Endometrium (tissue), 2 donors: ENCODE results near the gene ENDOG.
A peak's percentile ranks its signal among the peaks of the same experiment; 100 is the strongest.
"Not testable (repeated sequence)": the region's sequence is repeated elsewhere in the genome, so short reads cannot be mapped to it uniquely, and the experiment has no call there.

Experiments
- FAIRE-seq: peaks from 2 replicates; lab custom pipeline; 2012; peaks lifted over from hg19 to GRCh38; lab: Jason Lieb, UNC
- donor health status: control.
- donor health status: control.

ENDOG gene

GRCh38 chr9:128828719-128829452 lies 10.6 kb downstream of the ENDOG start:
- FAIRE-seq: no peak

DNA sequence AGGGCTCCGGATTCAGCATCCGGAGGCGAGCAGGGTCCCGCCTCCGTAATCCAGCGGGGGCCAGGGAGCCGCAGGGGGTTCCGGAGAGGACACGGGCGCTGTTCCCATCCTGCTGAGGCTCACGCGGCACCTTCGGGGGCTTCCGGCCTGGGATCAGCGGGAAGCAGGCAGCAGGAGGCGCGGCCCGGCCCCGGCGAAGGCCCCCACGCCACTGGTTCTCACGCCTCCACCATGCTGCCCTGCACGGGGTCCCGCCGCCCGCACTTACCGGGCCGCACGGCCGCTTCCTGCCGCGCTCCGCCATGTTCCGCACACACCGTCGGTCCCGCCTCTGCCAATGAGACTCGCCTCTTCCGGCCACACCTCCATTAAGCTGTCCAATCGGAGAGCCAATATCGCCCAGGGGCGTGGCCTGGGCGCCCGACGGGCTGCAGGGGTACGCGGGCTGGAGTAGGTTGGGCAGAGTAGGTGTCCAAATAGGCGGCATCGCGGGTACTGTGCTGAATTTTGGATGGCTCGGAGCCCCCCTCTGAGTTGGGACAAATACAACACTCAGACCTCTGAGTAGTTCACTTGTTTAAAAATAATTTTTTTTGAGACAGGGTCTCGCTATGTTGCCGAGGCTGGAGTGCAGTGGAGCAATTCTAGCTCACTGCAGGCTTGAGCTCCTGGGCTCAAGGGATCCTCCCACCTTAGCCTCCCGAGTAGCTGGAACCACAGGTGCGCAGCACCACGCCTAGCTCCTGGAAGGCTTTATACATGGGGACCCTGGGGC lies 11.4 kb downstream of the ENDOG start, which contains the start of gene SPOUT1:
Gene SPOUT1 (minus strand): TSS at position 318 of the 775 bp plus-strand sequence. CDS start 14 bp downstream, at position 304.
- FAIRE-seq: peak; percentile 33

DNA sequence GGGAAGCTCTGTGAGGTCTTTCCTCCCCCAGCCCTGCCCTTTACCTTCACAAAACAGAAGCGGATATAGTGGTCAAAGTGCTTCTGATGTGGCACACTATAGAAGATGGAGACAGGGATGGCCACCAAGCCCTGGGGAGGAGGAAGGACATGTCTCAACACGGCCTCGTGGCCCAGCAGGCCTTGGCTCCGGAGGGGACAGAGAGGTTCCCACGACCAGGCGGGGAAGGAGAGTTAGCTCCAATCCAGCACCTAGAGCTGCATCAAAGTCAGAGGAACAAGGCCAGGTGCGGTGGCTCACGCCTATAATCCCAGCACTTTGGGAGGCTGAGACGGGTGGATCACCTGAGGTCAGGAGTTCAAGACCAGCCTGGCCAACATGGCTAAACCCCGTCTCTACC lies 15.4 kb downstream of the ENDOG start:
- no peak for FAIRE-seq

DNA sequence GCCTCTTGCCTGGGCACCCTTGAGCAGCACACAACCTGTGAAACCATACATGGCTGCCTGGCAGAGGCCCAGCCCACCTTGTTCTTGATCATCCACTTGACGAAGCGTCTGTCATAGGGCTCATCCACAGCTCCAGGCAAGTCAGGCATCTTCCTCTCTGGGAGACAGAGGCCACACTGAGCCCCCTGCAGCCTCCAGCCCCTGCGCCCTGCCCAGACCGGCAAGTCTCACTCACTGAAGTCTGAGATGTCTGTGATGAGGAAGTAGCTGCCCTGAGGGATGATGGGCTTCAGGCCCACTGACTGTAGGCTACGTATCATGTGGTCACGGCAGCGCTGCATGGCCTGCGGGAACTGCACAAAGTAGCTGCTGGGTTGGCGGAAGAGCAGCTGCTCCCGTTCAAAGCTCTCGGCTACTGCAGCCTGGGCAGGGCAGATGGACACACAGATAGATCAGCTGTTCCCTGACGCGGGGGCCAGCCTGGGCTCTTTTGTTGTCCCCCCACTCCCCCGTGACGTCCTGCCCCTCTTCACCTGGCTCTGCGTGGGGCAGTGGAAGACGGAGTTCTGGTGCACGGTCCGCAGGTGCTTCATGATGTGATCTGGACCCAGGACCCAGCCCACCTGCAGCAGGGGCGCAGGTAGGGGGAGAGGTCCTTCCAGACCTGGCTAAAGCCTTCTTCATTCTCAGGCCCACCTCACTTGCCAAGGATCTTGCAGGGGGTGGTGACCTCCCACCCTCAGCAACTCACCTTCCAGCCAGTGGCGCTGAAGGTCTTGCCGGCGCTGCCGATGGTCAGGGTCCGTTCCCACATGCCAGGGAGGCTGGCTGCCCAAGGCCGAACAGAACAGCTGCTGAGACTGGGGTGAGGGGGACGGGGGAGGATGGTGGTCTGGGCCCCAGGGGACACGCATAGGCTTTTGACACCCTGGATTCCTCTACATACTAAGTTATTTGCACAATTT lies 17.2 kb downstream of the ENDOG start:
- FAIRE-seq: no peak

- no peak for FAIRE-seq
Observed at GRCh38 chr9:128836509-128837145, 18.3 kb downstream of the ENDOG start.

DNA sequence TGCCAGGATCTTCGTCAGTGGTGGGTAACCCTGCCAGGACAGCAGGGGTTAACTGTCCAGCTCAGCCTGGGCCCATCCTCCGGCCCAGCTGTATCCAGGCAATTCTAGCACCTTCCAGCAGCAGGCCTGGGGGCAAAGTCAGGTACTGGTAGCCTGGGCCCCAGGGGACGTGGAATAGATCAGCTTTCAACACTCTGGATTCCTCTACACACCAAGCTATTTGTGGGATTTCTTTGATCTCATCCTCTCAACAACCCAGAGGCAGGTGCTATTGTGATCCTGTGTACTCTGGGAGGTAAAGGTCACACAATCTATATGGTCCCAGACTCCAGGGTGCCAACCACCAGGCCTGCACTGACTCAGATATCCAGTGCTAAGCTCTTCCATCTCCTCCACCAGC lies 20.0 kb downstream of the ENDOG start:
- no peak for FAIRE-seq

DNA sequence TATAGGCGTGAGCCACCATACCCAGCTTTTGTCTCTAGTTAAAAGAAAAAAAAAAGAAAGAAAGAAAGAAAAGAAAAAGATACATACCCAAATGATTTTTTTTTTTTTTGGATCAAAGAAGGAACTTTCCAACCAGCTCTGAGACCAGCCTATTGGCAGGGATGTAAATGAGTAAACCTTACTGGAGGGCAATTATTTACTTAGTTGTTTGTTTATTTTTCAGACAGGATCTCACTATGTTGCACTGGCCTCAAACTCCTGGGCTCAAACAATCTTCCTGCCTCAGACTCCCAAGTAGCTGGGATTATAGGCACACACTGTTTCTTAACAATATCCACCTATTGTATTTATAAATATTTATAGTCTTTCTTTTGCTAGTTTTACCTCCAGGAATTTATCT lies 22.2 kb downstream of the ENDOG start:
- FAIRE-seq: no peak

GRCh38 chr9:128841694-128842492 lies 23.6 kb downstream of the ENDOG start:
- no peak for FAIRE-seq

DNA sequence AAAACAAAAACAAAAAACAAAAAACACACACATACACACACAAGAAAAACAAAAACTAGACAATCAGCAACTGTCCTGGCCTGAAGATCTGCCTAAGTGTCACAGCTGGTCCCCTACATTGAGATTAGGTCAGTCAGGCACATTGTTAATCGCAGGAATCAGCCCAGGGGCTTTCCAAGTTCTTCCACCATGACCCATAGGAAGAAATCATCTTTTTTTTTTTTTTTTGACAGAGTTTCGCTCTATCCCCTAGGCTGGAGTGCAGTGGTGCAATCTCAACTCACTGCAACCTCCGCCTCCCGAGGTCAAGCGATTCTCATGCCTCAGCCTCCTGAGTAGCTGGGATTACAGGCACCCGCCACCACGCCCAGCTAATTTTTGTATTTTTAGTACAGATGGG lies 24.9 kb downstream of the ENDOG start:
- FAIRE-seq: not testable (repeated sequence)

- FAIRE-seq: no peak
Observed at GRCh38 chr9:128845186-128845931, 27.1 kb downstream of the ENDOG start.

- no peak for FAIRE-seq
Observed at GRCh38 chr9:128846680-128847030, 28.4 kb downstream of the ENDOG start.

- FAIRE-seq: no peak
Observed at GRCh38 chr9:128847803-128848202, 29.5 kb downstream of the ENDOG start.

DNA sequence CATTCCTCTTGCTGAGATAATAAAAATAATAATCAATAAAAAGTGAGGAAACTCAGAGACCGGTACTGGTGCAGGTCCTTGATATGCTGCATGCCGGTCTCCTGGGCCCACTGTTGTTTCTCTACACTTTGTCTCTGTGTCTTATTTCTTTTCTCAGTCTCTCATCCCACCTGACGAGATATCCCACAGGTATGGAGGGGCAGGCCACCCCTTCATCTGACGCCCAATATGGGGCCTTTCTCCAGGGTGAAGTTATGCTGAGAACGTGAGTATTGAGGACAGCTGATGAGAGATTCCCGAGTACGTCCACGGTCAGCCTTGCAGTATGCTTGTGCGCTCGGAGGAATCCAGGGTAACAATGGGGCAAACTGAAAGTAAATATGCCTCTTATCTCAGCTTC lies 32.7 kb downstream of the ENDOG start:
- FAIRE-seq: not testable (repeated sequence)

DNA sequence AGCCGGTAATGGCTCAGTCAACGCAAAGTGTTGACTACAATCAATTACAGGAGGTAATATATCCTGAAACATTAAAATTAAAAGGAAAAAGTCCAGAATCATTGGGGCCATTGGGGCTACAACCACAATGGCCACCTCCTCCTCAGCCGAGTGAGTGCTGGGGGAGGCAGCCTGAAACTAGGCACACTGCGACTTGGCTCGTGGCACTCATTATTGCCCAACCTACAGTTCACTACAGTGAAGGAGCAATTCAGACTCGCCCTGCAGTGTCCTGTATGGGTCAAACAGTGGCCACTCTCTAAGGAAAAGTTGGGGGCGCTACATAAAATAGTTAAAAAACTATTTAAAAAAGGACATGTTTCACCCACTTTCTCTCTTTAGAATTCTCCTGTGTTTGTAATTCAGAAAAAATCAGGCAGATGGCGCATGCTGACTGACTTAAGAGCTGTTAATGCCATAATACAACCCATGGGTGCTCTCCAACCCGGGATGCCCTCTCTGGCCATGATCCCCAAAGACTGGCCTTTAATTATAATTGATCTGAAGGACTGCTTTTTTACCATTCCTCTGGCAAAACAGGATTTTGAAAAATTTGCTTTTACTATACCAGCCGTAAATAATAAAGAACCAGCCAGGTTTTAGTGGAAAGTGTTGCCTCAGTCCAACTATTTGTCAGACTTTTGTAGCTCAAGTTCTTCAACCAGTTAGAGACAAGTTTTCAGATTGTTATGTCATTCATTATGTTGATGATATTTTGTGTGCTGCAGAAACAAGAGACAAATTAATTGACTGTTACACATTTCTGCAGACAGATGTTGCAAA lies 33.7 kb downstream of the ENDOG start:
- FAIRE-seq: peak; percentile 29

DNA sequence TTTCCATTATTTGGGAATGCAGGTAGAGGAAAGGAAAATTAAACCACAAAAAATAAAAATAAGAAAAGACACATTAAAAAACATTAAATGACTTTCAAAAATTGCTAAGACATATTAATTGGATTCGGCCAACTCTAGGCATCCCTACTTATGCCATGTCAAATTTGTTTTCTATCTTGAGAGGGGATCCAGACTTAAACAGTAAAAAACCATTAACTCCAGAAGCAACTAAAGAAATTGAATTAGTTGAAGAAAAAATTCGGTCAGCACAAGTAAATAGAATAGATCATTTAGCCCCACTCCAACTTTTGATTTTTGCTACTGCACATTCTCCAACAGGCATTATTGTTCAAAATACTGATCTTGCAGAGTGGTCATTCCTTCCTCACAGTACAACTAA lies 34.3 kb downstream of the ENDOG start:
- FAIRE-seq: not testable (repeated sequence)

GRCh38 chr9:128854454-128854853 lies 36.2 kb downstream of the ENDOG start:
- FAIRE-seq: not testable (repeated sequence)

DNA sequence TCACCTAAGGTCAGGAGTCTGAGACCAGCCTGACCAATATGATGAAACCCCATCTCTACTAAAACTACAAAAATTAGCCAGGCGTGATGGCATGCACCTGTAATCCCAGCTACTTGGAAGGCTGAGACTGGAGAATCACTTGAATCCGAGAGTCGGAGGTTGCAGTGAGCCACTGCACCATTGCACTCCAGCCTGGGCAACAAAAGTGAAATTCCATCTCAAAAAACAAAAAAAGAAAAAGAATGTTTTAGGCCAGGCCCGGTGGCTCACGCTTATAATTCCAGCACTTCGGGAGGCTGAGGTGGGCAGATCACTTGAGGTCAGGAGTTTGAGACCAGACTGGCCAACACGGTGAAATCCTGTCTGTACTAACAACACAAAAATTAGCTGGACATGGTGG lies 40.2 kb downstream of the ENDOG start:
- FAIRE-seq: not testable (repeated sequence)

DNA sequence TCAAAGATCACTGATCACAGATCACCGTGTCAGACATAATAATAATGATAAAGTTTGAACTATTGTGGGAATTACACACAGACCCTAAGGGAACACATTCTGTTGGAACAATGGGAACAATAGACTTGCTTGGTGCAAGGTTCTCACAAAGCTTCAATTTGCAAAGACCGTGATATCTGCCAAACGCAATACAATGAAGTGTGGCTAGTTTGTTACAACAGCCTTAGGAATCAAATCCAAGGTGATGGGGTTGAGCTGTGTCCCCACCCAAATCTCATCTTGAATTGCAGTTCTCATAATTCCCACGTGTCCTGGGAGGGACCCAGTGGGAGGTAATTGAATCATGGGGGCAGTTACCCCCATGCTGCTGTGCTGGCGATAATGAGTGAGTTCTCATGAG lies 42.6 kb downstream of the ENDOG start:
- FAIRE-seq: no peak

GRCh38 chr9:128861501-128861900 lies 43.2 kb downstream of the ENDOG start:
- FAIRE-seq: no peak
